GM12874 (cell line): ENCODE data around the gene GRN.
A peak's percentile ranks its signal among the peaks of the same experiment; 100 is the strongest.

ENCODE experiments used
- TF ChIP-seq, protein P1 (sequence below): IDR thresholded peaks from 2 replicates; pipeline ENCODE4 v1.5.1; 2011; ENCODE audit warnings: low read depth, mild to moderate bottlenecking, control low read depth, low read length, moderate library complexity; ENCODE audit not compliant: insufficient read depth

The GRN gene

GRCh38 chr17:44362949-44363612, 18.0 kb downstream of the GRN start:
- TF ChIP-seq, protein P1, sequence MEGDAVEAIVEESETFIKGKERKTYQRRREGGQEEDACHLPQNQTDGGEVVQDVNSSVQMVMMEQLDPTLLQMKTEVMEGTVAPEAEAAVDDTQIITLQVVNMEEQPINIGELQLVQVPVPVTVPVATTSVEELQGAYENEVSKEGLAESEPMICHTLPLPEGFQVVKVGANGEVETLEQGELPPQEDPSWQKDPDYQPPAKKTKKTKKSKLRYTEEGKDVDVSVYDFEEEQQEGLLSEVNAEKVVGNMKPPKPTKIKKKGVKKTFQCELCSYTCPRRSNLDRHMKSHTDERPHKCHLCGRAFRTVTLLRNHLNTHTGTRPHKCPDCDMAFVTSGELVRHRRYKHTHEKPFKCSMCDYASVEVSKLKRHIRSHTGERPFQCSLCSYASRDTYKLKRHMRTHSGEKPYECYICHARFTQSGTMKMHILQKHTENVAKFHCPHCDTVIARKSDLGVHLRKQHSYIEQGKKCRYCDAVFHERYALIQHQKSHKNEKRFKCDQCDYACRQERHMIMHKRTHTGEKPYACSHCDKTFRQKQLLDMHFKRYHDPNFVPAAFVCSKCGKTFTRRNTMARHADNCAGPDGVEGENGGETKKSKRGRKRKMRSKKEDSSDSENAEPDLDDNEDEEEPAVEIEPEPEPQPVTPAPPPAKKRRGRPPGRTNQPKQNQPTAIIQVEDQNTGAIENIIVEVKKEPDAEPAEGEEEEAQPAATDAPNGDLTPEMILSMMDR = no peak

GRCh38 chr17:44363613-44364159, 18.6 kb downstream of the GRN start, which contains the start of gene FAM171A2:
Gene FAM171A2 (minus strand): TSS chr17:44363853. CDS start chr17:44363714, 139 bp downstream.
- TF ChIP-seq, protein P1 = peak; percentile 83

DNA sequence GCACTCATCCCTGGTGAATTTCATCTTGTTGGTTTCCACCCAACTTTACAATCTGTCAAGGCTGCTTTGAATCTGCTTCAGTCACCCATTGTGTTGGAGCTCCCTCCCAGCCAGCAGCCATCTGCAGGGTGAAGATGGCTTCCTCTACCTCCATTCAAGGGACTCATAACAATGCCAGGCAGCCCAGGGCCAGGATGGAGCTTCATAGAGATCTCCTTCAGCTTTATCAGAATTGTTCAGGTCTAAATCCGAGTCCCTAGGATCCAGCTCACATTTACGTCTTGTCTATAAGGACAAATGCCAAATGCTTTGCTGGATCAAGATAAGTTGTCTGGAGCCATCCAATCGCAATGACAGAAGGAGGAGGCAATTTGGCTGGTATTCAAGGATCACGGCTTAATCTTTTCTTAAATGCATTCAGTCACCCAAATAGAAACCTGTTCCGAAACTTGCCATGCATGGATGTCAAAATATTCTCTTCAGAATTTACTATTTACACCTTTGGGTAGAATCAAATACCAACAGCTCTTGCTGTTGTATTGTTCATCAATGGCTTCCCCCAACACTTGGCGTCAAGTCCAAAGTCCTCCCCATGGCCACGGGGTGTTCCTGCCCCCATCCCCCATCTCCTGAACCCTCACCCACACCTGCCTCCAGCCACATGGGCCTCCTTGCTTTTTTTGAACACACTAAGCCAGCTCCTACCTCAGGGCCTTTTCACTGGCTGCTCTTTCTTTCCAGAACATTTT, 22.3 kb downstream of the GRN start:
- TF ChIP-seq, protein P1 = no peak

- TF ChIP-seq, protein P1 = no peak
Observed at GRCh38 chr17:44372036-44372435, 26.9 kb downstream of the GRN start.

DNA sequence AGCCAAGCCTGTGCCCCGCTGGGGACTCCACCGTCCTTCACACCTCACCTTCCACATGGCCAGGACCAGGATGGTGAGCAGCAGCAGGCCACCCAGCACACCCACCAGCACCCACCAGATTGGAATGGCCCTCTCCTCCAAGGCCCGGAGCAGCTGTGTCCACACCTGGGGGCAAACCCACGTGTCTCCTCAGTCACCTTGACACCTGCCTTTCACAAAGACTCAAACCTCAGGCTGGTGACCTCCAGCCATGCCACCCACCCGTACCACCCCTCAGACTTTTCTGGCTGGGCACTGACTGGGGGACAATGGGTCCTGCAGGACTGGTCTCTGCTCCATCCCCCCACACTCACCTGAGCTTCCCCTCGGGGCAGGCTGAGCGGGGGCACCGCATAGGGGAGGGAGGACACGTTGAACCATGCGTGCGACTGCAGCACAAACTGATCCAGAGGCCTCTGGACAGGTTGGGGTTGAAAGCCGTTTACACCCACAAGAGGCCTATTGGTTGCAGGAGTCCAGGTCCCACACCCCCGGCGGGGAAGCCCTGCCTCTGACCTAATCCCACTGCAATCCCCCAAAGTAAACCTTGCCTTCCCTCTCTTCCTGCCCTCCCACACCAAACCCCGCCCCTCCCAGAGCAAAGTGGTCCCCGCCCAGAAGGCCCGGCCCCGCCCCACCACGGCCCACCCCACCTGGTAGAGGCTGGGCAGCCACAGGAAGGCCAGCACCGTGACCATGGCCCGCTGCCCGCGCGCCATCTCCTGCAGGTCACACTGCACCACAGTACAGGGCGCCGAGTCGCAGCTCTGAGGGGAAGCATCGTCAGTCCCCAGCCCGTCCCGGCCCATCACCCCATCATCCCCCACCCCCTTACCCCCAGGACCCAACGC, 29.4 kb downstream of the GRN start:
- TF ChIP-seq, protein P1 = no peak

- TF ChIP-seq, protein P1 = no peak
Observed at GRCh38 chr17:44375196-44376017, 30.3 kb downstream of the GRN start.
